HepG2 (cell line): Measurements from ENCODE around the gene NAV2. TPM values are rescaled to one million over a fixed set of nuclear protein-coding genes. Genes with fewer than 3 reads are reported as not detected.
A peak's percentile ranks its signal among the peaks of the same experiment; 100 is the strongest.

Experiments
- ARID3A ChIP-seq: IDR thresholded peaks from 2 replicates; pipeline ENCODE4 v1.6.1; 2012; ENCODE audit warnings: low read depth, low read length, improper control_type of control experiment
- CHD4 ChIP-seq: fragments of 200-600 bp; sonication (generic); IDR thresholded peaks from 2 replicates; pipeline ENCODE4 v1.7.0; 2017; ENCODE audit warnings: mild to moderate bottlenecking, low read length, borderline replicate concordance
- EP300 ChIP-seq, 3 experiments: sonication (generic) in 1 of 3; formaldehyde crosslinking in 1 of 3; IDR thresholded peaks; 2 replicates each; pipeline versions ENCODE4 v1.5.1 to v1.6.1; 2011 to 2020; ENCODE audit warnings: low read depth in 2 of 3, low read length in 2 of 3, borderline replicate concordance in 1 of 3, improper control_type of control experiment in 1 of 3, mild to moderate bottlenecking in 1 of 3, missing genetic modification reagents in 1 of 3, moderate library complexity in 1 of 3
- FOXP1 ChIP-seq, 2 experiments: fragments of 450-650 bp in 1 of 2; IDR thresholded peaks; 2 replicates each; pipeline ENCODE4 v1.6.1; 2017 to 2018; ENCODE audit warnings: antibody characterized with exemption in 1 of 2
- FOXP4 ChIP-seq: sonication (generic); formaldehyde crosslinking; IDR thresholded peaks from 2 replicates; pipeline ENCODE4 v1.4.0; 2020; ENCODE audit warnings: missing genetic modification reagents
- GATAD2A ChIP-seq: IDR thresholded peaks from 2 replicates; pipeline ENCODE4 v1.6.1; 2016
- GPN1 ChIP-seq: sonication (generic); formaldehyde crosslinking; IDR thresholded peaks from 2 replicates; pipeline ENCODE4 v1.5.1; 2020; ENCODE audit warnings: missing genetic modification reagents, borderline replicate concordance
- HMG20A ChIP-seq: IDR thresholded peaks from 2 replicates; pipeline ENCODE4 v1.6.1; 2016; ENCODE audit warnings: borderline replicate concordance
- MXI1 ChIP-seq: IDR thresholded peaks from 3 replicates; pipeline ENCODE4 v1.6.1; 2012; ENCODE audit warnings: low read depth, low read length, inconsistent platforms, borderline replicate concordance
- POGK ChIP-seq: sonication (generic); formaldehyde crosslinking; conservative IDR thresholded peaks from 2 replicates; pipeline ENCODE4 v1.8.0; 2022; ENCODE audit warnings: mild to moderate bottlenecking, moderate library complexity, missing genetic modification reagents
- SOX5 ChIP-seq: IDR thresholded peaks from 2 replicates; pipeline ENCODE4 v1.6.1; 2016; ENCODE audit warnings: borderline replicate concordance
- SOX6 ChIP-seq, 2 experiments: fragments of 450-650 bp in 1 of 2; sonication (generic) in 1 of 2; formaldehyde crosslinking in 1 of 2; IDR thresholded peaks; 2 replicates each; pipeline versions ENCODE4 v1.4.0 to v1.6.1; 2017 to 2020; ENCODE audit warnings: antibody characterized with exemption in 1 of 2, mild to moderate bottlenecking in 1 of 2, missing genetic modification reagents in 1 of 2
- ZNF646 ChIP-seq: sonication (generic); formaldehyde crosslinking; IDR thresholded peaks from 2 replicates; pipeline ENCODE4 v1.9.0; 2021; ENCODE audit warnings: mild to moderate bottlenecking, missing genetic modification reagents
- polyA plus RNA-seq, 8 experiments: library from polyadenylated mRNA; depleted of rRNA in 3 of 8; stranded (reverse) in 7 of 8; unstranded in 1 of 8; fragments of >200 nt; fragmentation: Illumina TruSeq in 4 of 8; extraction: Trizol in 4 of 8; gene quantifications; 2 replicates each; pipeline versions ENCODE4 v1.2.1 to v1.2.3, GENCODE V29; 2011 to 2016; ENCODE audit warnings: low read depth in 4 of 8, missing spikeins in 1 of 8, mixed read lengths in 1 of 8; ENCODE audit not compliant: insufficient read depth in 1 of 8
- total RNA-seq, 5 experiments: library from RNA; depleted of rRNA; stranded (reverse); fragments of >200 nt; fragmentation: Illumina TruSeq; extraction: Trizol; gene quantifications; 2 replicates each; pipeline ENCODE4 v1.2.3, GENCODE V29; 2016; ENCODE audit warnings: low read depth in 1 of 5

Gene NAV2
- total and polyA plus RNA-seq, 2 of the 13 experiments (the other 11 are each of a cell fraction or from before 2014, with no cell fraction given) = 9.3 to 34.6 TPM

- TF ChIP-seq ZNF646 (peak; percentile 57; the same call in 1 of the 2 replicates), FOXP1 (IDR thresholded peaks at IDR 0.05) (no peak), FOXP1 (CRISPR knock-in tag; IDR thresholded peaks at IDR 0.05) (peak; percentile 43), EP300 (IDR thresholded peaks at IDR 0.05; ENCODE audit: low read depth in 2 of 2, low read length in 2 of 2) (peak in 1 of 2 experiments; percentile 24; a peak in 1 of 4 replicates), EP300 (CRISPR knock-in tag; IDR thresholded peaks at IDR 0.05; ENCODE audit: borderline replicate concordance) (no peak), FOXP4 (peak; percentile 46), GPN1 (no peak), CHD4 (0 out of 2 replicates have a peak, but pooled peaks have one; percentile 14), POGK (CRISPR knock-in tag) (0 out of 2 replicates have a peak, but pooled peaks have one; percentile 4), GATAD2A (CRISPR knock-in tag) (0 out of 2 replicates have a peak, but pooled peaks have one; percentile 28), ARID3A (peak; percentile 55), SOX6 (IDR thresholded peaks at IDR 0.05) (no peak), SOX6 (CRISPR knock-in tag; IDR thresholded peaks at IDR 0.05) (peak; percentile 65), MXI1 (peak; percentile 50; the same call in 1 of the 3 replicates), SOX5 (peak; percentile 84; the same call in 1 of the 2 replicates), HMG20A (CRISPR knock-in tag) (0 out of 2 replicates have a peak, but pooled peaks have one; percentile 12)
Observed at GRCh38 chr11:20021212-20021611, 308.6 kb downstream of the NAV2 start (continued).
